ENCODE results near the gene CACNB2.

Gene CACNB2

DNA sequence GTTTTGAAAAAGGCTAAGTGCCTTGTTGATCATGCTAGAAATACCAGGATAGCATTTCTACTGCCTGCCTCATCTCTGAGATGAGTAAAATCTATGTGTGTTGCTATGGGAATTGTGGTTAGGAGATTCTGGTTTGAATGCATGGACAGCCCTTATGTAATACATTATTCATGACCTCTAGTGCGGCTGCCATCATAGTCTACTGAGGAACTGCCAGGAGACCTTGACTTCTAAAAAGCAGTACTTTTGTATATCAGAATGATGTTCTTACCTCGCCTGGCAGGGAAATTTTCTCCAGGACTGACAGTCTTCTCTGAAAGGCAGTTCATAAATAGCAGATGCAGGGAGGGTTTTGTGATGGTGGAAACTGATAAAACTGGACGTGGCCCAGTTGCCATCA is 262.6 kb downstream of the CACNB2 start:
- H3K4me3 ChIP-seq (ENCODE audit: low read length) = no peak overlapping the region
- no peak for TF ChIP-seq ZNF274 (IDR thresholded peaks at IDR 0.05; ENCODE audit: low read depth, low read length)

DNA sequence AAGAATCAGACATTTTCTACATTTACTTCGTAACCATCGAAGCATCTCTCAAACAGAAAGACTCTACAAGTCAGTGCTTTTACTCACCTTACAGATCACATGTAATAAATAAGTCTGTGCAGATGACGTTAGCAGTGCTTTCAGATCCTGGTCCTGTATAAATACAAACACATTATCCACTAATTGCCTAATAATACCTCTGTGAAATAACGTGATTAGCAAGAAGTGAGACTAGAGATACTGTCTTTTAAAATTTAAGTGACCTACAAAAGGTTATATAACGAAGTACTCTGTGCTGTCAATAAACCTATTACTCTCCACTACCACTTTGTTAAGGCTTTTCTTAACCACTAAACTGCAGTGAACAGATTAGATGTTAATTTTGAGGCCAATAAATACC is 264.3 kb downstream of the CACNB2 start:
- no peak for TF ChIP-seq ZNF274 (IDR thresholded peaks at IDR 0.05; ENCODE audit: low read depth, low read length)
- no peak overlapping the region for H3K4me3 ChIP-seq (ENCODE audit: low read length)

DNA sequence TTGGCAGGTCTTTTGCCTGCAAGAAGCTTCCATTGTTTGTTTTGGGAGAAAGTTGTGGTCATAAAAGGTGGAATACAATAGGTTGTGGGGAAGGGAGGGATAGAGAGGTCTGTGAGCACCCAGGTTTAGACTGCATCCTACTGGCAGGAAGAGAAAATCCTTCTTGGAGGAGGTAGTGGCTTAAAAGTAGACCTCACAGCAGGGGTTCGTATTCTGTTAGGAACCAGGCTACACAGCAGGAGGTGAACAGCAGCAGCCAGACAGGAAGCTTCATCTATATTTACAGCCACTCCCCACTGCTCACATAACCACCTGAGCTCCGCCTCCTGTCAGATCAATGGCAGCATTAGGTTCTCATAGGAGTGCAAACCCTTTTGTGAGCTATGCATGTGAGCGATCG is 265.9 kb downstream of the CACNB2 start:
- TF ChIP-seq ZNF274 (IDR thresholded peaks at IDR 0.05; ENCODE audit: low read depth, low read length) = no peak
- no peak overlapping the region for H3K4me3 ChIP-seq (ENCODE audit: low read length)

DNA sequence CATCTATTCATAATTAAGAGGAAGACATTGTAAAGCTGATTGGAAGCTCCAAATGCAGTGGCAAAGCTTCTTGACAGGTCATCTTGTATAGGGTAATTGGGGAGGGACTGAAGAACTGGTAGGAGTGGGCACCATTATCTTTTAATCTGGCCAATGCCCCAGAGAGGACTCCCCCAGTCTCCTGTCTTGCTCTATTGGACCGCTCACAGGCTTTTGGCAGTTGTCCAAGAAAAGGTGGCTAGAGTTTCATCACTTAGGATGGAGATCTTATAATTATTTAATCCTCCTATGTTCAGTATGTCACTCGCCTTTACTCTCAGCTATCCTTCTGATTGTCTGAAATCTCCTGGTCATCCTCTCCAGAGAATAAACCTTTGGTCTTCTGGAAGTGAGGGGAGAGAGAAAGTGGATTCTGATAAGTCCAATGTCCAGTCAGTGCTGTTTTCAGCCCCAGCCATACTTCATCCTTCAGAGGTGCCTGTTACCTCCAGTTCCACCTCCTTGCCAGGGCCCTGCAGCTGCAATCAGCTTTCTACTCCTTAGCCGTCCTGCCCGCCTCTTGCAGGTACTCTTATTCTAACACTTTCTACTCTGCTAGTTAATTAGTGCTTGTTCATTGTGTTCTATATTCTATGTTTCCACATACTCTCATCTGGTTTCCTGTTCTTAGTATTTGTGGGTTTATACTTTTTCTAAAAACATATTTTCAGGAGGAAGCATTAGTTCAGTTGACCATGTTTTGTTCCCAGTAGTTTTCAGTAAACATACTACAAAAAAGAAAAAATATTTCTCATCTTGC is 269.6 kb downstream of the CACNB2 start:
- TF ChIP-seq ZNF274 (IDR thresholded peaks at IDR 0.05; ENCODE audit: low read depth, low read length) = no peak
- no peak overlapping the region for H3K4me3 ChIP-seq (ENCODE audit: low read length)

DNA sequence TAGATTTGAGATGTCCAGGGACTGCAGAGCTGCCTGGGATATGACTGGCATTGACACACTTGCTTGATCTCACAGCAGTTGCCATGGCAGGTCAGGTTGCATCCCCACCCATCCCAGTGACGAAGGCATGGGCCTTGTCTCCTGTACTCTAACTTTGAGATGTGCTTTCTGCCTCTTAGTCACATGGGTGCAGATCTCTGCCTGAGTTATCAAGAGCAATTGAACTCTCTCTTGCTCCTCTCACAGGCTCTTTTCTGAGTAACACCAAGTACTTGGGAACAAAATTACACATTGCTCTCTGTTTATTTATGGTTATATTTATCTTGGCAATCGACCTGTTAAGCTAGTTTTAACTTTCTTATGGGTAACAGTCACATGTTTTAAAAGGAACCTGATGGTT is 273.8 kb downstream of the CACNB2 start:
- no peak for TF ChIP-seq ZNF274 (IDR thresholded peaks at IDR 0.05; ENCODE audit: low read depth, low read length)
- H3K4me3 ChIP-seq (ENCODE audit: low read length) = no peak overlapping the region

DNA sequence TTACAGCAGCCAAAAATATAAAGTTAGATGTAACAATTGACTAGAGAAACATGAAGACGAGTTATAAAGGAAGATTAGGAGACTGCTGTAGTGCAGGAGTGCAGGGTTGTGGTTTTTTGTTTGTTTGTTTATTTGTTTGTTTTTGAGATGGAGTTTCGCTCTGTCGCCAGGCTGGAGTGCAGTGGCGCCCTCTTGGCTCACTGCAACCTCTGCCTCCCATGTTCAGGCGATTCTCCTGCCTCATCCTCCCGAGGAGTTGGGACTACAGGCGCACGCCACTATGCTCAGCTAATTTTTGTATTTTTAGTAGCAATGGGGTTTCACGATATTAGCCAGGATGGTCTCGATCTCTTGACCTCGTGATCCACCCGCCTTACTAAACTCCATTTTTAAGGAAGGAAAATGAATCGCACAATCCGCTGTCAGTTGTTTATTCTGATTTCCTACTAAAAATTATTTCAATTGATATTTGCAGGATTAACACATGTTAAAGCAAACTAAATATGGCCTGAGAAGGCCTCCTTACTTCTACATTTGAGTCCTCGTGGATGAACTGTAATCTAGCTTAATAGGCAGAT is 277.8 kb downstream of the CACNB2 start:
- TF ChIP-seq ZNF274 (IDR thresholded peaks at IDR 0.05; ENCODE audit: low read depth, low read length) = no peak

DNA sequence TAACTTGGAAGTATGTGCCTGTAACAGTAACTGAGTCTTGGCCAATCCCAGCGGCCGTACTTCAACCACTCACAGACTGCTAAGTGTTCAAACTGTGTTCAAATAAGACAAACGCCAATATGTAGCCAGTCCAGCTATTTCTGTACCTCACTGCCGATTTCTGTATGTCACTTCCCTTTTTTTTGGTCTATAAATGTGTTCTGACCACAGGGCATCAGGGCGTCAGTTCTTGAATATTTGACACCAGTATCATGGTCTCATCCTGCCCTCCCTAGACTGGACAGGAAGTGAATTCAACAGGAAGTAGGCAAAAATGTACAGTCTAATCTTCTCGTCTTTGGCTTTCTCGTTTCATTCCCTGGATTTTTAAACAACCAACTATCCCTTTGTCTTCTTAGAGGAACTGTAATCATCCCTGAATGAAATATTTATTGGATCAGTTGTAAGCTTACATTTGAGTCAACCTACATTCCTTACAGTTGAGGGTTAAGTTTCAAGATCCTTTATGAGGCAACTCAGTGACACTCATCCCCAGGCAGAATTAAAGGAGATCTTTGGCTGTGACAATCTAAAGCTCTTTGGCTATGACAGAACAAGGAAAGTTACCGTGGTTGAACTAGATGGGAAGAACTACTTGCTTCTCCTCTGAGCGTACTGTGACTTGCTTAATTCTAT is 278.5 kb downstream of the CACNB2 start:
- no peak overlapping the region for H3K4me3 ChIP-seq (ENCODE audit: low read length)
- no peak for TF ChIP-seq ZNF274 (IDR thresholded peaks at IDR 0.05; ENCODE audit: low read depth, low read length)

More for the DNA sequence above, 277.8 kb downstream of the CACNB2 start:
- H3K4me3 ChIP-seq (ENCODE audit: low read length) = no peak overlapping the region

DNA sequence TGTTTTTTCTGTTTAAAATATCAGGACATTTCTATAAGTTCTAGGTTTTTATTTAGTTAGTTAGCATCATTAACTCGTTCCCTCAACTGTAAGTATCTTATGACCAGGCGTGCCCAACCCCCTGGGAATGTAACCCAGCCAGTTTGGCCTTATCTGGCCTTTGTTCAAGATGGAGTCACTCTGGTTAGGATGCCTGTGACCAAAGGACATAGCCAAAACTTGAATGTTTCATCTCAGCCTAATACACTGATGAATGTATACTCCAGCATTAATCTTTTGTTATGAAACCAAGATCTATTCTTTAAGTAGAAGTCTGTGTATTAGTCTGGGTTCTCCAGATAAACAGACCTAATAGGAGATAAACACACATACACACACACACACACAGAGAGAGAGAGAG is 279.7 kb downstream of the CACNB2 start:
- no peak overlapping the region for H3K4me3 ChIP-seq (ENCODE audit: low read length)
- TF ChIP-seq ZNF274 (IDR thresholded peaks at IDR 0.05; ENCODE audit: low read depth, low read length) = no peak

GRCh38 chr10:18421726-18422293 is 281.6 kb downstream of the CACNB2 start:
- TF ChIP-seq ZNF274 (IDR thresholded peaks at IDR 0.05; ENCODE audit: low read depth, low read length) = no peak

GRCh38 chr10:18423058-18423637 is 282.9 kb downstream of the CACNB2 start:
- TF ChIP-seq ZNF274 (IDR thresholded peaks at IDR 0.05; ENCODE audit: low read depth, low read length) = no peak
- H3K4me3 ChIP-seq (ENCODE audit: low read length) = no peak overlapping the region

More at GRCh38 chr10:18421726-18422293, 281.6 kb downstream of the CACNB2 start:
- no peak overlapping the region for H3K4me3 ChIP-seq (ENCODE audit: low read length)

- no peak overlapping the region for H3K4me3 ChIP-seq (ENCODE audit: low read length)
- TF ChIP-seq ZNF274 (IDR thresholded peaks at IDR 0.05; ENCODE audit: low read depth, low read length) = no peak
These were observed 284.0 kb downstream of the CACNB2 start for GRCh38 chr10:18424200-18424599.

GRCh38 chr10:18429335-18429734 is 289.1 kb downstream of the CACNB2 start:
- no peak for TF ChIP-seq ZNF274 (IDR thresholded peaks at IDR 0.05; ENCODE audit: low read depth, low read length)
- H3K4me3 ChIP-seq (ENCODE audit: low read length) = no peak overlapping the region

DNA sequence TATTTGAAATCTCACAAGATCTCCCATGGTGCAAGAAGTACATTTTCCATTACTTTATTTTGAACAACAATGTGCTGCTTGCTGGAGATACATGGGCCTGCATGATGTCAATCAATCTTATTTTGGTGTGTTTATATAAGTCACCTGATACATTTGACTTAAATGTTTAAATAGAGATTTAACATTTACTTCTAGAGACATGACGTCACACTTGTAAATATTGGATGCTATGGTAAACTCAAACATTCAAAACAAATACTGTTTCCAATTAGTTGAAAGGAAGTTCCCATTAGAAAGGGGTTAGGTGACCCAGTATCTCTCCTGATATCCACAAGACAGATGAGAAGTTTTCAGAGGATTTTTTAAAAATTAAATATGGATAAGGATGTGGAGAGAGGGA is 296.7 kb downstream of the CACNB2 start:
- no peak overlapping the region for H3K4me3 ChIP-seq (ENCODE audit: low read length)
- TF ChIP-seq ZNF274 (IDR thresholded peaks at IDR 0.05; ENCODE audit: low read depth, low read length) = no peak

GRCh38 chr10:18437486-18437885 is 297.3 kb downstream of the CACNB2 start:
- no peak for TF ChIP-seq ZNF274 (IDR thresholded peaks at IDR 0.05; ENCODE audit: low read depth, low read length)
- H3K4me3 ChIP-seq (ENCODE audit: low read length) = no peak overlapping the region
